Effector CD8-positive, alpha-beta T cell (primary cell): ENCODE measurements around the gene MMP15.
"Not testable (repeated sequence)": the region's sequence is repeated elsewhere in the genome, so short reads cannot be mapped to it uniquely, and the experiment has no call there.

Experiments used
- DNase-seq: peaks from one replicate; lab custom pipeline; 2025; lab: John Stamatoyannopoulos, UW

The MMP15 gene

GRCh38 chr16:58086381-58087208 lies 61.0 kb downstream of the MMP15 start:
- DNase-seq, result no peak

GRCh38 chr16:58087209-58087913 lies 61.8 kb downstream of the MMP15 start:
- DNase-seq, result no peak

GRCh38 chr16:58088091-58088490 lies 62.5 kb downstream of the MMP15 start:
- DNase-seq, result no peak

- DNase-seq, result not testable (repeated sequence)
Measured at GRCh38 chr16:58090396-58090795, 64.8 kb downstream of the MMP15 start.

GRCh38 chr16:58094026-58094425 lies 68.5 kb downstream of the MMP15 start:
- no peak for DNase-seq

GRCh38 chr16:58094791-58095574 lies 69.4 kb downstream of the MMP15 start:
- DNase-seq, result no peak

GRCh38 chr16:58095575-58095960 lies 70.0 kb downstream of the MMP15 start:
- not testable (repeated sequence) for DNase-seq

GRCh38 chr16:58096249-58096648 lies 70.7 kb downstream of the MMP15 start:
- DNase-seq, result no peak
